Measurements from ENCODE around the gene FAM98C. TPM values are rescaled to one million over a fixed set of nuclear protein-coding genes. Genes with fewer than 3 reads are reported as not detected.
A peak's percentile ranks its signal among the peaks of the same experiment; 100 is the strongest.
"Not testable (repeated sequence)": the region's sequence is repeated elsewhere in the genome, so short reads cannot be mapped to it uniquely, and the experiment has no call there.

FAM98C gene
- total RNA-seq, 6 donors from 2014 or later, result 16.0 to 75.4 (median 24.2) TPM

- DNase-seq (no peak), ATAC-seq (ENCODE audit: low FRiP score in 2 of 2) (peak in 1 of 2 donors; percentile 42)
- TF ChIP-seq CTCF (IDR thresholded peaks at IDR 0.05) (no peak), POLR2A (IDR thresholded peaks at IDR 0.05) (no peak), EP300 (IDR thresholded peaks at IDR 0.05) (no peak), POLR2AphosphoS5 (IDR thresholded peaks at IDR 0.05) (no peak)
- 90% methylated on average over 9 to 13 of the region's 13 CpGs for WGBS, 2 donors
- Histone ChIP-seq H3K9me3 (no peaks in the 10 kb centered on the region), H3K4me1 (no peaks in the 10 kb centered on the region), H3K36me3 (peaks cover 0 to 31% (median 11%) of the 10 kb centered on the region in 4 donors), H3K27ac (no peak overlapping the region), H3K27me3 (no peaks in the 10 kb centered on the region), H3K4me3 (no peak overlapping the region)
These were observed 8.3 kb downstream of the FAM98C start for GRCh38 chr19:38411041-38411712.

GRCh38 chr19:38411898-38412297, 9.0 kb downstream of the FAM98C start:
- not testable (repeated sequence) for H3K4me3 ChIP-seq; ATAC-seq (ENCODE audit: low FRiP score in 2 of 2); H3K4me1 ChIP-seq; H3K27ac ChIP-seq; H3K27me3 ChIP-seq; H3K9me3 ChIP-seq; DNase-seq
- peaks cover 0 to 24% (median 6%) of the 10 kb centered on the region in 4 donors for H3K36me3 ChIP-seq
- WGBS, 2 donors, result 86 to 90% methylated on average over 5 of the region's 5 CpGs

- no peak for DNase-seq
- no peak overlapping the region for H3K4me3 ChIP-seq
- WGBS, 2 donors, result 91% methylated on average over 4 to 8 of the region's 8 CpGs
- H3K4me1 ChIP-seq, result peaks cover 2 to 5% (median 3%) of the 10 kb centered on the region in 4 donors
- no peaks in the 10 kb centered on the region for H3K9me3 ChIP-seq
- no peak for TF ChIP-seq POLR2A (IDR thresholded peaks at IDR 0.05)
- TF ChIP-seq POLR2AphosphoS5 (IDR thresholded peaks at IDR 0.05), result no peak
- no peak for TF ChIP-seq EP300 (IDR thresholded peaks at IDR 0.05)
- no peak for TF ChIP-seq CTCF (IDR thresholded peaks at IDR 0.05)
- H3K27ac ChIP-seq, result no peak overlapping the region
- H3K36me3 ChIP-seq, result peaks cover 0 to 18% (median 4%) of the 10 kb centered on the region in 4 donors
- no peak for ATAC-seq (ENCODE audit: low FRiP score in 2 of 2)
- H3K27me3 ChIP-seq, result no peaks in the 10 kb centered on the region
These were observed 9.6 kb downstream of the FAM98C start for GRCh38 chr19:38412491-38412890.

GRCh38 chr19:38412961-38413360, 10.1 kb downstream of the FAM98C start:
- Histone ChIP-seq H3K9me3 (no peaks in the 10 kb centered on the region), H3K27me3 (no peaks in the 10 kb centered on the region), H3K27ac (no peak overlapping the region), H3K36me3 (peaks cover 0 to 13% (median 4%) of the 10 kb centered on the region in 4 donors), H3K4me1 (peaks cover 6 to 10% (median 7%) of the 10 kb centered on the region in 4 donors), H3K4me3 (no peak overlapping the region)
- ATAC-seq (ENCODE audit: low FRiP score in 2 of 2), result no peak
- 76 to 86% methylated on average over 7 to 11 of the region's 11 CpGs for WGBS, 2 donors
- TF ChIP-seq EP300 (IDR thresholded peaks at IDR 0.05), result no peak
- no peak for TF ChIP-seq POLR2AphosphoS5 (IDR thresholded peaks at IDR 0.05)
- no peak for TF ChIP-seq POLR2A (IDR thresholded peaks at IDR 0.05)
- TF ChIP-seq CTCF (IDR thresholded peaks at IDR 0.05), result no peak
- DNase-seq, result peak in 1 of 2 donors; percentile 43

- H3K4me3 ChIP-seq, result no peak overlapping the region
- H3K27ac ChIP-seq, result no peak overlapping the region
- DNase-seq (no peak), ATAC-seq (ENCODE audit: low FRiP score in 2 of 2) (no peak)
- peaks cover 0 to 3% (median 0%) of the 10 kb centered on the region in 4 donors for H3K27me3 ChIP-seq
- peaks cover 0 to 8% (median 2%) of the 10 kb centered on the region in 4 donors for H3K36me3 ChIP-seq
- H3K4me1 ChIP-seq, result peaks cover 11 to 15% (median 12%) of the 10 kb centered on the region in 4 donors
- TF ChIP-seq EP300 (IDR thresholded peaks at IDR 0.05) (no peak), POLR2AphosphoS5 (IDR thresholded peaks at IDR 0.05) (no peak), CTCF (IDR thresholded peaks at IDR 0.05) (no peak), POLR2A (IDR thresholded peaks at IDR 0.05) (no peak)
- no peaks in the 10 kb centered on the region for H3K9me3 ChIP-seq
- WGBS, 2 donors, result 84 to 90% methylated on average over 5 to 6 of the region's 6 CpGs
These were observed 10.5 kb downstream of the FAM98C start for GRCh38 chr19:38413416-38413815.

Measured in upper lobe of left lung (tissue), 6 donors.